ENCODE data around the gene MTG1.

MTG1 gene

GRCh38 chr10:133451346-133451745 lies 57.4 kb downstream of the MTG1 start:
- TF ChIP-seq CTCF (IDR thresholded peaks at IDR 0.05; ENCODE audit: low read depth, low read length, missing control alignments), result no peak
- DNase-seq (ENCODE audit: low read depth), result no peak
- no peak overlapping the region for H3K4me3 ChIP-seq (ENCODE audit: low read depth, low read length)

GRCh38 chr10:133452453-133452852 lies 58.5 kb downstream of the MTG1 start:
- no peak for TF ChIP-seq CTCF (IDR thresholded peaks at IDR 0.05; ENCODE audit: low read depth, low read length, missing control alignments)
- DNase-seq (ENCODE audit: low read depth), result no peak
- no peak overlapping the region for H3K4me3 ChIP-seq (ENCODE audit: low read depth, low read length)

GRCh38 chr10:133453516-133454203 lies 59.7 kb downstream of the MTG1 start, which contains the start of gene SCART1:
SCART1 (plus strand) TSS chr10:133453945; CDS start chr10:133453998, 53 bp downstream.
- no peak within 1 kb of the TSS; the same call in 1 of the 2 replicates for H3K4me3 ChIP-seq (ENCODE audit: low read depth, low read length)
- no peak for DNase-seq (ENCODE audit: low read depth)
- TF ChIP-seq CTCF (IDR thresholded peaks at IDR 0.05; ENCODE audit: low read depth, low read length, missing control alignments), result no peak

GRCh38 chr10:133454204-133454893 lies 60.4 kb downstream of the MTG1 start:
- no peak for TF ChIP-seq CTCF (IDR thresholded peaks at IDR 0.05; ENCODE audit: low read depth, low read length, missing control alignments)
- no peak for DNase-seq (ENCODE audit: low read depth)
- H3K4me3 ChIP-seq (ENCODE audit: low read depth, low read length), result no peak overlapping the region; the same call in 1 of the 2 replicates

- no peak for DNase-seq (ENCODE audit: low read depth)
- H3K4me3 ChIP-seq (ENCODE audit: low read depth, low read length), result no peak overlapping the region
- no peak for TF ChIP-seq CTCF (IDR thresholded peaks at IDR 0.05; ENCODE audit: low read depth, low read length, missing control alignments)
Observed at GRCh38 chr10:133455196-133455595, 61.2 kb downstream of the MTG1 start.

- no peak for DNase-seq (ENCODE audit: low read depth)
- TF ChIP-seq CTCF (IDR thresholded peaks at IDR 0.05; ENCODE audit: low read depth, low read length, missing control alignments), result no peak
- no peak overlapping the region for H3K4me3 ChIP-seq (ENCODE audit: low read depth, low read length)
Observed at GRCh38 chr10:133455611-133456031, 61.7 kb downstream of the MTG1 start.

All from GM12864 (cell line).